Keratinocyte (primary cell): ENCODE measurements around the gene DHCR7.

Source experiments
- EZH2 ChIP-seq: IDR thresholded peaks from one replicate; pipeline ENCODE4 v1.6.1; 2012; ENCODE audit warnings: inconsistent platforms, mild to moderate bottlenecking, low read length, moderate library complexity
- TF ChIP-seq, protein P1 (sequence below), 3 experiments: IDR thresholded peaks in 1 of 3; conservative IDR thresholded peaks in 1 of 3; optimal IDR thresholded peaks in 1 of 3; 2 replicates in 2 of 3; 3 replicates in 1 of 3; pipeline versions ENCODE3 to v1.5.1; 2011; ENCODE audit warnings: low read length in 3 of 3, mild to moderate bottlenecking in 3 of 3, moderate library complexity in 2 of 3, control low read depth in 1 of 3, inconsistent platforms in 1 of 3; ENCODE audit not compliant: insufficient read depth in 2 of 3; ENCODE audit errors: extremely low read depth in 1 of 3

DNA sequence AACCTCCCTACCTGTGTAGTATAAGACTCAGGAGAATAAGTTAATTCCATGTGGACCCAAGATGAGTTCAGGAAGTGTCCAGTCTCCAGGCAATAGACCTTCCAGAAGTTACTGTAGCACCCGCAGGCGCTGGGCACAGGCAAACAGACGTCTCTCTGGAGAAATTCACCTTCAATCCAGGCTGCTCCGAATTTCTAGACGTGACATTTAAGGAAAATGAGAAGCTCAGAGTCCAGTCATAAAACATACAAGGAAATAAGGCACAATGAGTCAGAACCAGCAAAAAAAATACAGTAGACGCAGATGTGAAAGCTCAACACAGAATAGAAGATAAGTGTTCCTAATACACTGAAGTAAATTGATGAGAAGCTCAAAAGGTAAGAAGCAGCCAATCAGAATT lies 19.0 kb upstream of the DHCR7 start:
- TF ChIP-seq, protein P1, sequence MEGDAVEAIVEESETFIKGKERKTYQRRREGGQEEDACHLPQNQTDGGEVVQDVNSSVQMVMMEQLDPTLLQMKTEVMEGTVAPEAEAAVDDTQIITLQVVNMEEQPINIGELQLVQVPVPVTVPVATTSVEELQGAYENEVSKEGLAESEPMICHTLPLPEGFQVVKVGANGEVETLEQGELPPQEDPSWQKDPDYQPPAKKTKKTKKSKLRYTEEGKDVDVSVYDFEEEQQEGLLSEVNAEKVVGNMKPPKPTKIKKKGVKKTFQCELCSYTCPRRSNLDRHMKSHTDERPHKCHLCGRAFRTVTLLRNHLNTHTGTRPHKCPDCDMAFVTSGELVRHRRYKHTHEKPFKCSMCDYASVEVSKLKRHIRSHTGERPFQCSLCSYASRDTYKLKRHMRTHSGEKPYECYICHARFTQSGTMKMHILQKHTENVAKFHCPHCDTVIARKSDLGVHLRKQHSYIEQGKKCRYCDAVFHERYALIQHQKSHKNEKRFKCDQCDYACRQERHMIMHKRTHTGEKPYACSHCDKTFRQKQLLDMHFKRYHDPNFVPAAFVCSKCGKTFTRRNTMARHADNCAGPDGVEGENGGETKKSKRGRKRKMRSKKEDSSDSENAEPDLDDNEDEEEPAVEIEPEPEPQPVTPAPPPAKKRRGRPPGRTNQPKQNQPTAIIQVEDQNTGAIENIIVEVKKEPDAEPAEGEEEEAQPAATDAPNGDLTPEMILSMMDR (optimal IDR thresholded peaks at IDR 0.05 in 1 of 3, IDR thresholded peaks at IDR 0.05 in 1 of 3, conservative IDR thresholded peaks at IDR 0.05 in 1 of 3; ENCODE audit: extremely low read depth in 1 of 3, insufficient read depth in 2 of 3, low read length in 3 of 3): no peak
- TF ChIP-seq EZH2: no peak
